GM19452 (cell line): Measurements from ENCODE around the gene APOB.

Source experiments
- ATAC-seq: cut with Tn5 transposase; IDR thresholded peaks from one replicate; pipeline ENCODE4 v1.9.1; 2021; ENCODE audit not compliant: unreplicated experiment

APOB gene

DNA sequence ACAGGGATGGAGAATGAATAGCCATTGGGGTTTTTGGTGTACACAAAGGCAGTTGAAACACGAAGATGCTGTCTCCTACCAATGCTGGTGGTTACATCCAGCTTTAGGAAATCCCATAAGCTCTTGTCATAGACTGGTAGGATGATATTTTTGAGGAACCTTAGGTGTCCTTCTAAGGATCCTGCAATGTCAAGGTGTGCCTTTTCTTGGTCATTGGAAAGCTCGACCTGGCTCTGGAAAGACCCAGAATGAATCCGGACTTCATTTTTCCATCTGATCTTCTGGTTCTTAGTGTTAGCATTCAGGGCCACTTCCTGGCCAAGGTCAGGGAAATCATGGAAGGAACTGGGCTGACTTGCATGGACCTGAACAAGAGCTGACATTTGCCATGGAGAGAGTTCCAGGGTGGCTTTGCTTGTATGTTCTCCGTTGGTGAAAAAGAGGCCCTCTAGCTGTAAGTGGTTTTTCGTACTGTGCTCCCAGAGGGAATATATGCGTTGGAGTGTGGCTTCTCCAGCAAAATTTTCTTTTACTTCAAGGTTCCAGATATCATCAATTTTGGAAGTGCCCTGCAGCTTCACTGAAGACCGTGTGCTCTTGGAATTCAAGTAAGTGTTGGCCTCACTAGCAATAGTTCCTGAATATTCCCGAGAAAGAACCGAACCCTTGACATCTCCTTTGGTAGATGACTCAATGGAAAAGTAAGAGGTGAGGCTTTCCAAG lies 38.0 kb downstream of the APOB start:
- ATAC-seq = no peak

GRCh38 chr2:21005111-21005699 lies 38.7 kb downstream of the APOB start:
- no peak for ATAC-seq

GRCh38 chr2:21004181-21004572 lies 39.7 kb downstream of the APOB start:
- no peak for ATAC-seq

DNA sequence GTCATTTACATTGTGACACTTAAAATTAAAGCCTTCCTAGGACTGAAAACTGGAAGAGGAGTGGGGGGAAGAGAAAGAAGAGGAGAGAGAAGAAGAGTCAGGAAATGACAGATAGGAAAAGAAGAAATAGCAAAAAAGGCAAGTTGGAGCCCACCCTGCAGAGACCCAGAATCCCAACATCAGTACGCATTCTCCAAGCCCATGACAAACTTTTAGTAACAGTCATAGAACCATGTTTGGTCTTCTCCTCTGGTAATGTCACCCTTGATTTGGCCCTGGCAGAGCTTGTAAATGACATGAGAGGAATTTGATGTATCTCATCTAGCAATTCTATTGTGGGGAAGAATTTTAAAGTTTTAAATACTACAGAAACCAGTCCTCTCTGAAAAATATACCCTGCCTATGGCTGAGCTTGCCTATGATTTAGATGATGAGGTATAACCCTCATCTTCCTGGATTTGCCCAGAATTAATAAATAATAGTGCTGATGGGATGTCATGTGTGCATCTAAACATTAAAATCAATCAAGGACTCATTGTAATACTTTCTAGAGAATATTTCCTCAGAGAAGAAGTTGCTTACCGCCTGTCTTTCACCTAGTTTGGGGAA lies 40.2 kb downstream of the APOB start:
- ATAC-seq = no peak

GRCh38 chr2:21002814-21003192 lies 41.1 kb downstream of the APOB start:
- ATAC-seq = no peak

GRCh38 chr2:21001988-21002813 lies 41.7 kb downstream of the APOB start:
- no peak for ATAC-seq

DNA sequence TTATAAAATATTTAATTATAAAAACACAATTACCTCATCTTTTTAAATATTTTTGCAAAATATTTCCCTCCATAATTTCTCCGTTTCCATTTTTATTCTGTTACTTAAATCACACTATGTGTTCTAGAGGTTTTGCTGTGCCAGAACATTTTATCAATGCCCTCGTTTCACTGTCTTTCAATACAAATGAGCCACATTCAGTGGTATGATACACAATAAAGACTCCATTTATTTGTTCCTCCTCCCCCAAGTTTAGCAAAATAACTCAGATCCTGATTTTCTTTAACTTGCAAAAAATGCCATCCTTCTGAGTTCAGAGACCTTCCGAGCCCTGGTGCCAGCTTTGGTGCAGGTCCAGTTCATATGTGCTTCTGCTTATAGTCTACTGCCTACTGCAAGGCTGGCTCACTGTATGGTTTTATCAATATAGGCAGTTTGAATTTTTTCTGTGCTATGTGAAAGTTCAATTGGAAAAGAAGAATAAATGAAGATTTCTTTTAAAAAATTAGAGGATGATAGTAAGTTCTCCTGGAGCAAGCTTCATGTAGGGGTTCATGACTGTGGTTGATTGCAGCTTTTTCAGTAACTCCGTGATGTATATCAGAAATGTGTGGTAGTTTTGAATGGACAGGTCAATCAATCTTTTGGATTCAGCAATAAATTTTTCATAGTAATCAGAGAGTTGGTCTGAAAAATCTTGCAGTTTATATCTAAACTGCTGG lies 42.5 kb downstream of the APOB start:
- ATAC-seq = no peak

DNA sequence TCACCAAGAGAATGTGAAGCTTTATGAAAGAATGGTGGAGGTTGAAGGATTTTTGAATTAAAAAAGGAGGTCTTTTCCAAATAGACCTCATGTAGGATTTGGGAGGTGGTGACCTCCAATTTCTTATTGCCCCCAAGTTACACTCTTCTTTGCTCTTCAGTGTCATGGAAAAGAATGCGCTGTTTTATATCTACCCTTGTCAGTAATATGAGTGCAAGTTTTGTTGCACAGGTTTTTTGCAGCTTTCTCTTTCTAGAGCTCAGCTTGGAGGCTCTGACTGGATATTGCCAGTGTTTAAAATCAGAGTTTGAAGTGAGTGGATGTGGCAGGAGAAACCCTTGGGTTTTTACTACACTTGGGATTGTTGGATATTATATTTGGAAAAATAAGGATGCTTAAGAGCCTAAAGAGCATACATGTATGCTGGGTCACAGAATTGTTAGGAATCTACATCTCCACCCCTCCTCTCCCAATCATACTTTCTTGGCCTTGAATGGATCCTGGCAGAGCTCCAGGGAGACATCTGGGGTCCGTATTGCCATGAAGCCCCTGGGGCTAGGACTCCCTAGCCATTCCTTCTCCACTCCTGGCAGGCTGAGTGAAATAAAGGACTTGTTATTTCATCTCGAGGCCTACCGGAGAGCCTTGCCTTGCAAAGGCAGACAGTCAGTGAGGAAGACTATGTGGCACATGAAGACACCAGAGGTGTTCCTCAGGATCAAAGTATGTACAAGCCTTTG lies 43.8 kb downstream of the APOB start:
- no peak for ATAC-seq

- no peak for ATAC-seq
These were observed 44.6 kb downstream of the APOB start for GRCh38 chr2:20998972-20999905.

DNA sequence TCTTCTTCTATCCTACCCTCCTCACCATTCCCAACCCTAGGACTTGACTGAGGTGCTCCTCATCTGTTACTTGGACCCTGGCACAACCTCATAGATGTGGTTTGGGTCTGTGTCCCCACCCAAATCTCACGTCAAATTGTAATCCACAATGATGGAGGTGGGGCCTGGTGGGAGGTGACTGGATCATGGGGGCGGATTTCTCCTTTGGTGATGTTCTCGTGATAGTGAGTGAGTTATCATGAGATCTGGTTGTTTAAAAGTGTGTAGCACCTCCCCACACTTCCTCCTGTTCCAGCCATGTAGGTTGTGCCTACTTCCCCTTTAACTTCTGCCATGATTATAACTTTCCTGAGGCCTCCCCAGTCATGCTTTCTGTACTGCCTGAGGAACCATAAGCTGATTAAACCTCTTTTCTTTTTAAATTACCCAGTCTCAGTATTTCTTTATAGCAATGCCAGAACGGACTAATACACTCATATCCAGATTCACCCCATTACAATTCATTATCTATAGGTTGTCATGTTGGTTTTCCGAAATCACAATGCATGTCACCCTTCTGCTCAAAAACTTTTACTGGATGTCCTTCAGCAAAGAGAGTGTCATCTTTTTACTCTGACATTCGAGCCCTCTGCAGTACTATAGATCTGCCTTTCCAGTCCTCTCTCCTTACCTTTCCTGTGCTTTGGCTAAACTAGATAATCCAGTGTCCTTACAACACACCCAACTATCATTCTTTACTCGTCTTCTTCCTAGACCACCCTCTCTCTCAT lies 45.7 kb downstream of the APOB start:
- no peak for ATAC-seq

DNA sequence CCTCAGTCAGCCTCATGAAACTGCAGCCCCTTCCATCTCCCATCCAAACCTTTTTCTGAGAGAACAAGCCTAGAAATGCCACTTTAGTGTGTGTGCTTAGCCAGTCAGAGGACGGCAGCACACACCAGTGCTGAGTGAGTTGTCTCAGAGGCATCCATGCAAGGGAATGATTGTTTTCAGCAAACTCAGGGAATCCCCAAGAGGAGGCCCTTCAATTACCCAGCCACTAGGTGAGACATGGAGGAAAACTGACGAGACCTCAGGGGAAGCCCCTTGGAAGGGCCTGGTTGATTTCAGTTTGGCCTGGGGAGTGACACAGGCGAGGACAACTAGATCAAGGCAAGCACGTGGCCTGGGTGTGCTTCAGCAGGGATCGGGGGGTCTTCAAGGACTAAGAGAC lies 49.7 kb downstream of the APOB start:
- no peak for ATAC-seq

DNA sequence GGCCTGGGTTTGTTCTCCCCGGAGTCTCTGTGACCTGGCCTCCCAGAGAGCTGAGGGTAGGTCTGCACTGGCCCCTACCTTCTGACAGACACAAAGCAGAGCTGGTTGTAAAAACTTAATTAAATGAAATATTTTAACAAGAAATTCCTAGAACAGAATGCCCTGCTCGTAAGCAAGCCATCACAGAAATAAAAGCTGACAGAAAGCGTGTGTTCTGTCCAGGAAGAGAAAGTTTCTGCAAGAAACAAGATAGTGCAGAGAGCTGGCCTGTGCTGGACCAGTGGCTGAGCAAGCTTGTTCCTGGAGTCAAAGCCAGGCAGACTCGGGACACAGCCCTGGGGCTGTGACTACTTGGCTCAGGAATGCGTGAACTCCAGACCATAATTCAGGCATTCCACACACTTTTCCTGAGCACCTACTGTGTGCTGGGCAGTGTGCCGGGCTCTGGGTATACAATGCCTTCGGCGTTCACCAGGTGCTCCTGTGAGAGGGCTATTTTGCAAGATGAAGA lies 51.6 kb downstream of the APOB start:
- ATAC-seq = no peak

- ATAC-seq = no peak
These were observed 53.1 kb downstream of the APOB start for GRCh38 chr2:20990442-20991430.

GRCh38 chr2:20989404-20989803 lies 54.5 kb downstream of the APOB start:
- no peak for ATAC-seq

GRCh38 chr2:20988905-20989304 lies 55.0 kb downstream of the APOB start:
- ATAC-seq = no peak

DNA sequence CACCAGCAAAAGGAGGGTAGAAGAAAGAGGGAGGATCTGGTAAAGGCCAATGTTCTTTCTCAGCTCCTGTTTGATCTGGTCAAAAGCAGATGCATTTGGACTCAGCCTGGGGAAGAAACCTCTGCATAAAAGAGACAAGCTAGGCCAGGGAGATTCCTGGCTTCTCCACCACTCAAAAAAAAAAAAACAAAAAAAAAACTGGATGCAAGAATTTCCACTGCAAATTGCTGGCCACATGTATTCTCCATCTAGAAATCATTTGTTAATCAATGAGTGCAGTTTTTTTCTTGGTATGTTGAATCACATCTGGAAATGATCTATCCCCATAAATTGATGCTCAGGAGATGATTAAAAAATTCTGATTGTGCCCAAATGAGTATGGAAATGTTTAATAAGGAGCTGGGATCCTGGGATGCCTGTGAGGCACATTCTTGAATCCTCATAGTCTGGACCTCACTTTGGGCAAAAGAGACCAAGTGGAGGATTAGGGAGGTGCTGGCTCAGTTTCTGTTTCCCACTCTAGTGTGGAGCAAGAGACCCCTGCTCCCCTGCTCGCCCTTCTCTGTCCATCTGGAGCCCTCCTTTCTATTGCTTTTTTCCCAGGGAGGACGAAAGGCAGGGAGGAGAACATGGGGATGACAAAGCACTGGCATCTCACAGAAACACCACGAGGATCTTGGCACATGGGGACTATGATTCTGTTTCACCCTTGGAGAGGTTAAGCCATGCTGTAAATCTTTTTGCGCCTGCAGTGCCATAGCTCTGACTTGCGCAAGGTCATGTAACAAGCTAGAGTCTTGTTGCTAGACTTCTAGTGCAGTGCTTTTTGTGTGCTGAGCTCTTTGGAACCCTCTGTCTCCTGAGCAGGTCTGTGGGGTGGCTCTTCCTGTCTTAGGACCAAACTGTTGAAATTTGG lies 57.6 kb downstream of the APOB start:
- ATAC-seq = no peak
